ENCODE measurements around the gene LRIG1.

The LRIG1 gene

DNA sequence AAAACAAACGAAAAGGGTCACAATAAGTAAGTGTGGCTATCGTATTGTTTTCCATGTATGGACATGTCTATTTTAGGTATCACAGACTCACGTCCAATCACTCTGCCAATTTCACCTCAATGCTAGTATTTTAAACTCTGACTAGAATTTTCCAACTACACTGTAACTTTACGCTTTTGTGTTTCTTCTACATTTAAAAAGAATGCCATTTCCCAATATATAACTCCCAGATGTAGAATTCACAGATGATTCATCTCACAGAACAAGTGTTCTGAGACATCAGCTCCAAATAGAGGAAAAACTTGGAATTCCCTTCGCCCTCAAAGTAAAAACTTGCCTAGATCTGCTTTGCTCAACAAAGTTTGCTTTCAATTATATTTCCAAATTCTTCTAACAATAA is 14.2 kb downstream of the LRIG1 start:
- DNase-seq, result peak; percentile 85

DNA sequence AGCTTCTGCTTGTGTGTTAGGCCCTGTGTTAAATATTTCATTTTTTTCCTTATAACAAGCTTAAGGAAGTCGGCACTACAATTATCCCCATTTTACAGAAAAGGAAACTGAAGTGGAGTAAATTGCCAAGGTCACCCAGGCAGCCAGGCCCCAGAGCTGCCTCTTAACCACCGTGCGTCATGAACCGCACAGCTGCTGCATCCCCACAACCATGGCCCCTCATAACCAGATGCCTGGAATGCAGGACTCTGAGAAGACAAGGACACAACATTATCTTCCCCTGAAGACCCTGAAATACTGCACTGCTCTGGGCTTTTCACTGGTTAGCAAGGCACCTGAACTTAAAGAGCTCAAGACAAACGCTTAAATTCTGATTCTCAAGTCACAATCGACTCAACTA is 14.6 kb downstream of the LRIG1 start:
- peak; percentile 69 for DNase-seq

- peak; percentile 72 for DNase-seq
Observed at GRCh38 chr3:66485291-66485968, 15.4 kb downstream of the LRIG1 start.

- DNase-seq, result no peak
Observed at GRCh38 chr3:66484106-66484844, 16.5 kb downstream of the LRIG1 start.

DNA sequence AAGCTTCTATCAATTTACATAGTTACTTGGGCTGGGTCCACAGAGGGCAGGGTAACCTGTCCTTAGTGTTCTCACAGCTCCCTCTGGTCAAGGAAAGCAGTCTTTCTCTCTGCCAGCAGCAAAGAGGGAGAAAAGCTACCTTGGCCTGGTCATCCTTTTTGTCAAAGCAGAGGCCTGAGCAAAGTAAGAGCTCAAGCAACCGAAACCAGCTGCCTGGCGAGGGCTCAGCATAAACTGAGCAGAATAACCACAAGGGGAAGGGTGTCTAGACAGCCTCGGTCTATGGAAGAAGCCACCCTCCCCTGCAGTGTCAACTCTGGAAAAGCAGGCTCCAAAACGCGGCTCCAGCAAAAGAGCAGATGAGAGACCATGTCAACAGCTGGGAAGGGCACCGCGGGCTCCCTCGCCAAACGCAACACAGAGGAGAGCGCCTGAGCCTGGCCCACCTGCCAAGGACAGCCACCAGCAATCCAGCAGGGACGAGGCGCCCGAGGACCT is 17.4 kb downstream of the LRIG1 start:
- peak; percentile 67 for DNase-seq

DNA sequence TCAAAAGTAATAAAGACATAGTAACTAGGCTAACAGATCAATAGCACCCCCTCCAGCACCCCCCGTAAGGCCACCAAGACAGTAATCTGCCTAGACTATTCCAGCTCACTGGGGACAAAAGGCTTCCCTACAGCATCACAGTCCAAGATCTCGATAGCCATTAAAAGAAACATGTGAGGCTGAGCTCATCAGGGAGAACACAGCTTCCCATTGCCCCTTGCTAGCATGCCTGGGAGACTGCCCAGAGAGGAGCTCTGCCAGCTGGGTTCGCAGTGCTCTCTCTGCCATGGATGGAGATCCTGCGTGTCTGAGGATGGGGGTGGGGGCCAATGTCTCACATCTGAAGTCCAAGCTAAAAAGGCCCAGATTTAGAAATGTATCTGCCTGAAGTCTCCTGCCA is 17.8 kb downstream of the LRIG1 start:
- peak; percentile 64 for DNase-seq

DNA sequence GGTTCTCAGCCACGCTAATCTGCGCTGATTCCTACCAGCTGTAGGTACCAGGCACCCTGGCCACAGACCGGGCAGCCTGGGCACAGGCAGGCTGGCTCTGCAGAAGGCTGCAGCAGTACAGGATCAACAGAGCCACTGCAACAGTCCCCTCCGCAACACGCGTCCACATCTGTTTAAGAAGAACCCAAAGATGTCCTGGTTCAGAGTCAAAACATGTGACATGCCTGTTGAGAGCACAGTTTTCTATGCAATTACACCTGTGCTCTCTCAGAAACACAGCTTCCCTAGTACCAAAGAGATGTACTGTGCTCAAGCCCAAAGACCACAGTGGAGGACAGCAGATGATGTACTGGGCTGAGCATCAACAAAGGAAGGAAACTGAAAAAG is 18.8 kb downstream of the LRIG1 start:
- no peak for DNase-seq

DNA sequence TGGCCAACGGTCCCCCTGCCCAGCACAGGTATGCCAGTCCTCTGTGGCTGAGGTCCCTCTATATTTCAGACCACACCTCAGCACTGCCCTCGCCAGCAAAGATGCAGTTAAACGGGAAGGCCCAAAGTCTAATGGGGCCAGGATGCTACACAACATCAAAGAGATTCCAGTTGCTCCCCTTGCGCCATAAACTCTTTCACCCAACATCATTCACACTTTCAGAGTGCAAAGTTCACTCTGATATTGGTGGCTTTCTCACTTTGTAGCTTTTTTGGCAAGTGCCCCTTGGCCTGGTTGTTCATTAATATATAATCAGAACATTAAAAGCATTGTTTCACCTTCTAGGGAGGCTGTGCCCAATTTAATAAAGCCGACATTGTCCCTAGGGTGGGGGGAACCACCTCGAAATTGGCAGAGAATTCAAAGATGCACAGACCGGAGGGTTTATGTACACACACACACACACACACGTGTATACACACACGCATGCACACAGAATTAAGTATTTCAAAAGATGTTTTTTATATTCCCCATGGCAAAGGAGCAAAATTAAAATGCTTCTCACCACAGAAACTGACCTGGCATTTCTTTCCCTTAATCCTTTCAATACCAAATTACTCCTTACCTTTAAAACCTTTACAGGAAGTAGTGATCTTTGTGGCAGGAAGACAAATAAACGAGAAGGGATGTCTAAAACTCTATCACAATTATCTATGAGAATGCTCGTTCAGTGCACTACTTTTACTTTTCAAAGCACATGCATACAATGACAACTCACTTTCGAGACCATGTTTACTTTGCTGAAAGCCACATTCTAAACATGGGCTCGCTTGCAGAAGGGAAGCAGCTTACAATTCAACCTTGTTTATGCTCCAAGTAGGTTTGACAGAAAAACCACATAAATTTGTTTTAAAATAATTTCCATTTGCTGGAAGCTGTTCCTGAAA is 19.5 kb downstream of the LRIG1 start:
- no peak for DNase-seq

- peak; percentile 45 for DNase-seq
Observed at GRCh38 chr3:66480666-66481065, 20.2 kb downstream of the LRIG1 start.

- DNase-seq, result no peak
Observed at GRCh38 chr3:66479532-66479947, 21.3 kb downstream of the LRIG1 start.

GRCh38 chr3:66478960-66479359 is 21.9 kb downstream of the LRIG1 start:
- no peak for DNase-seq

DNA sequence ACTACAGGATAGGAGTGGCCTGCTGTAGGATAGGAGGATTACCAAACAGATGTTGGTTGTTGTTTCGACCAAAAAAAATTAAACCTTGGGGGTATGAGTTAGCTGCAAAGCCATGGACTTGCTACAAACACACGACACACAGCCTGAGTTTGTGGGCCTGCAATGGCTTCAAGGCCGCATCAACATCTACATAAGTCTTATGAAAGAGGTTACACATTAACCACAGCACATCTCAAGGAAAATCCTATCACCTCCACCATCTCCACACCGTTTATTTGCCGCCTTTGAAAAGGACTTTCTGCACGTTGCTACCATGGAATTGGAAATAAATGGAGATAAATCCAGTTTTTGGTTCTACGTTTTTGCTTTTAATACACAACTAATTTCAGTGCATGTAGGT is 23.0 kb downstream of the LRIG1 start:
- DNase-seq, result no peak

- peak; percentile 58 for DNase-seq
Observed at GRCh38 chr3:66476852-66477381, 23.9 kb downstream of the LRIG1 start.

DNA sequence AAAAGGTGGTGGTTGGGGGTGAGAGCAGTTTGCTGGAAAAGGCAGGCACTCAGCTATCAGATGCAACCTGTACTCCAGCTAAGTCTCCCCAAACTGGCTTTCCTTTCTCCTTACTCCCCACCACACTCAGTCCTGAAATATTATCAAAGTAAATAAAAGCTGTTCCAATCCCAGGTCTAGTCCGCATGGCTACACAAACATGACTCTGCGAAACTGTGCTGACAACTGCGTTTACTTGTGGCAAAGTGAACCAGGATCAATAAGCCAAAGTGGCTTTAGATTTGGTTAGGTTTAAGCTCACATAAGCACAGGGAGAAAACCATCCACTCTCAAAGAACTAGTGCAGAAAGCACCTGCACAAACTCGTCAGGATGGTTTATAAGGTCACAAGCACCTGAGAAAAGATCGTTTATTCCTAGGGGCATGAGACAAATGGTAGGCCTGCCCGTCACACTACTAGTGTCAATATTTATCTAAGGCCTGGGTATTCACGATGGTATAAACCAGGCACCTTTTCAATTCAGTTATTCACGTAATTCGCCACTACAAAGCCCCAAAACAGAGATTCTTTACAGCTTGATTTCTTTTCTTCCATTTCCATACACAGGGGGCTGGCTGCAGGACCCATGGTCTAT is 25.3 kb downstream of the LRIG1 start:
- no peak for DNase-seq

DNA sequence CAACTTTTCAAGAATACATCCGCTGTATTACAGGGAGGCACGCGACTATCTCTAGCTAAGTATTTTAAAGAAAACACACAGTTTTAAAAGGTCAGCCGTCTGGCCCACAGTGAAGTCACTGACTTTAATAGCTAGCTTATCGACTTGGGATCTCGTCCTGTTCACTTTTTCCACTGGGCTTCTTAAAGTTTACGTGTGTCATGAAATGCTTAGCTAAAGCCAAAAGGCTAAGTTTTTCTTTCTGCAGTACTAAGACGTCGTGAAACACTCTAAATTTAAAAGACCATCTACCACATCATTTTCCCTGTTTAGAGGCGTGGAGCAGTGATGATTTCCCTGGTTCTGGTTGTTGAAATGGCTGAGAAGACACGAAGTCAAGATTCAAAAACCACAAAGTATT is 27.1 kb downstream of the LRIG1 start:
- peak; percentile 74 for DNase-seq

DNA sequence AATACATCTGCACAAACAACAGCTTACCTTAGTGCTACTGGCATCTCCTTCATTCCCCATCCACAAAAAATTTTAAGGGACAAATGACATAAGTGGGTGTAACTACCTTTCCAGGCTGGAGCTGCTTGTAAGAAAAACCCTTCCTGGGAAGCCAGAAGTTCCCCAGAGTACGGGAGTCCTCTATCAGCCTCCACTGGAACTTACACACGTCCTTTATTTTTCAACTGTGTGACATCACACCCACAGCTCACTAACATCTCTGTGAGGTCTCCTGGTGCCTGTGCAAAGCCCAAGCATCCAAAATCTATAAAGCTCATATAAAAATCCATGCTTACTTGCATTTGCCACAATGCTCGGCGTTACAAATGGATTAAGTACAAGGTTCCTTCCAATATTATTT is 27.6 kb downstream of the LRIG1 start:
- DNase-seq, result peak; percentile 46

GRCh38 chr3:66472313-66473134 is 28.3 kb downstream of the LRIG1 start:
- DNase-seq, result peak; percentile 90

DNA sequence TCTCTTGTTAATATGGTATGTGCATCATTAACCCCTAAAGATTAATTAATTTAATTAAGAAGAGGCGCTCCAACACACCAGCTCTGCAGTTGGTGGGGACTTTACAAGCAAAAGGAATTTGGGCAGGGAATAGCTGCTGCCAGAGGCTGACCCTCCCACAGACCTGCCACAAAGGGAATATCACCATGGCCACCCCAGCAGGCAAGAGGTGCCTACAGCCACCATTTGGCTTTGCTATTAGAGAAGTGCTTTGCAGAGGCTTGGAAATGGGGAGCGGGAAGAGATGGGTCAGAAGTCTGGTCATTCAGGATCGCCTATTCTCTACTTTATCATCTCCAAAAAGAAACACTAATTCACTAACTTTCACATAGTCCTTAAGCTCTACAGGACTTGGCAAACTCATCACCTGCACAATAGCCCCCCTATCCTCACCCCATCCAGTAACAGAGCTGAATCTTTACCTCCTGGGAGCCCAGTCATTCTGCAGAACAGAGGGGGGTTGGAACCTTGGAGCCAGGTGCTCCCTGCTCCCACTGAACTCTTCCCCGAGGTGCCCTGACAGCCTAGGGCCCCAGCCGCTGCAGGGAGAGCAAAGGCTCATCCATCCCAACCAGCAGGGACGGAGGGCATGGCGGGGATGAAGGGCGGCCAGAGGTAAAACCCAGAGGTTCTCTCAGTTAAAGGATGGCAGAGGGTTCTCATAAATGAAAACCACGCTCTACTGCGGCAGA is 29.7 kb downstream of the LRIG1 start:
- DNase-seq, result no peak

- DNase-seq, result no peak
Observed at GRCh38 chr3:66470285-66470684, 30.5 kb downstream of the LRIG1 start.

GRCh38 chr3:66469220-66469640 is 31.6 kb downstream of the LRIG1 start:
- peak; percentile 76 for DNase-seq

All from fibroblast of skin of back (primary cell).